WI38 (cell line): ENCODE results near the gene PAFAH2.
"Not testable (repeated sequence)": the region's sequence is repeated elsewhere in the genome, so short reads cannot be mapped to it uniquely, and the experiment has no call there.

Source experiments
- H3K4me3 ChIP-seq: 2 replicates; pipeline ENCODE4 v1.5.1; 2011; ENCODE audit warnings: low read depth, mild to moderate bottlenecking, control low read depth, low read length
- TF ChIP-seq, protein P1 (sequence below): IDR thresholded peaks from 2 replicates; pipeline ENCODE4 v1.5.1; 2012; ENCODE audit warnings: low read depth, mild to moderate bottlenecking, control low read depth, low read length

The PAFAH2 gene

DNA sequence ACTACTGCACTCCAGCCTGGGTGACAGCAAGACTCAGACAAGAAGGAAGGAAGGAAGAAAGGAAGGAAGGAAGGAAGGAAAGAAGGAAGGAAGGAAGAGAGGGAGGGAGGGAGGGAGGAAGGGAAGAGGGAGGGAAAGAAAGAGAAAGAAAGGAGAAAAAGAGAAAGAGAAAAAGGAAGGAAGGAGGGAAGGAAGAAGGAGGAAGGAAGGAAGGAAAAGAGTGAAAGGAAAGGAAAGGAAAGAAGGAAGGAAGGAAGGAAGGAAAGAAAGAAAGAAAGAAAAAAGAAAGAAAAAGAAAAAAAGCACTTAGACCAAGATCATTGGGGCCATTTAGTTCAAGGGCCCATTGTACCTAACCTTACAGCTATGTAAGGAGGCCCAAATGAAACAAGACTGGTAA is 42.3 kb downstream of the PAFAH2 start:
- H3K4me3 ChIP-seq, result no peak overlapping the region
- TF ChIP-seq, protein P1, sequence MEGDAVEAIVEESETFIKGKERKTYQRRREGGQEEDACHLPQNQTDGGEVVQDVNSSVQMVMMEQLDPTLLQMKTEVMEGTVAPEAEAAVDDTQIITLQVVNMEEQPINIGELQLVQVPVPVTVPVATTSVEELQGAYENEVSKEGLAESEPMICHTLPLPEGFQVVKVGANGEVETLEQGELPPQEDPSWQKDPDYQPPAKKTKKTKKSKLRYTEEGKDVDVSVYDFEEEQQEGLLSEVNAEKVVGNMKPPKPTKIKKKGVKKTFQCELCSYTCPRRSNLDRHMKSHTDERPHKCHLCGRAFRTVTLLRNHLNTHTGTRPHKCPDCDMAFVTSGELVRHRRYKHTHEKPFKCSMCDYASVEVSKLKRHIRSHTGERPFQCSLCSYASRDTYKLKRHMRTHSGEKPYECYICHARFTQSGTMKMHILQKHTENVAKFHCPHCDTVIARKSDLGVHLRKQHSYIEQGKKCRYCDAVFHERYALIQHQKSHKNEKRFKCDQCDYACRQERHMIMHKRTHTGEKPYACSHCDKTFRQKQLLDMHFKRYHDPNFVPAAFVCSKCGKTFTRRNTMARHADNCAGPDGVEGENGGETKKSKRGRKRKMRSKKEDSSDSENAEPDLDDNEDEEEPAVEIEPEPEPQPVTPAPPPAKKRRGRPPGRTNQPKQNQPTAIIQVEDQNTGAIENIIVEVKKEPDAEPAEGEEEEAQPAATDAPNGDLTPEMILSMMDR, result no peak

DNA sequence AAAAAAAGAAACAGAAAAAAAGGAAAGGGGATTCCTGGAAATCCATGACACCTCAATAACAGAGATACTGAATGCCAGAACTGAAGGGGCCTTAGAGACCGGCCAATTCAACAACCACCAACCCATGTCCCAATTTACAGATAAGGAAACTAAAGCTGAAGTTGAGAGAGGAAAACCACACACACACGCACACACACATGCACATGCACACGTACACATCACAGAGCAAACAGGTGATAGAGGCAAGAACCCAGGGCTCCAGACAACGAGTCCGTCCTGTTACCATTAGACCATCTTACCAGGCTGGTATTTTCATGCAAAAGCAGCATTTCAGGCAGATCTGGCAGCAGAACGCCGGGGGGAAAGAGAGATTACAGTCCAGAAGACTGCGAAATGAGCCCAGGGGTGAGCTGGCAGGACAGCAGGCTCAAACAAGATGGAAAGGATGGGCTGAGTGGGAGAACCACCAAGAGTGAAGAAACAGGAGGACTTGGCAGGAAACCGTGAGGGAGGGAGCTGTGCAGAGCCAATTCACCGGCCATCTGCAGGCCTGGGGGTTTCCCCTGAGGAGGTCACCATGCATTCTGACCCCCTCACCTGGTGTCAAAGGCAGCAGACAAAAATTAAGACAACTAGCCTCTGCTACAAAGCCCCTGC is 43.5 kb downstream of the PAFAH2 start:
- TF ChIP-seq, protein P1, result no peak
- H3K4me3 ChIP-seq, result no peak overlapping the region

DNA sequence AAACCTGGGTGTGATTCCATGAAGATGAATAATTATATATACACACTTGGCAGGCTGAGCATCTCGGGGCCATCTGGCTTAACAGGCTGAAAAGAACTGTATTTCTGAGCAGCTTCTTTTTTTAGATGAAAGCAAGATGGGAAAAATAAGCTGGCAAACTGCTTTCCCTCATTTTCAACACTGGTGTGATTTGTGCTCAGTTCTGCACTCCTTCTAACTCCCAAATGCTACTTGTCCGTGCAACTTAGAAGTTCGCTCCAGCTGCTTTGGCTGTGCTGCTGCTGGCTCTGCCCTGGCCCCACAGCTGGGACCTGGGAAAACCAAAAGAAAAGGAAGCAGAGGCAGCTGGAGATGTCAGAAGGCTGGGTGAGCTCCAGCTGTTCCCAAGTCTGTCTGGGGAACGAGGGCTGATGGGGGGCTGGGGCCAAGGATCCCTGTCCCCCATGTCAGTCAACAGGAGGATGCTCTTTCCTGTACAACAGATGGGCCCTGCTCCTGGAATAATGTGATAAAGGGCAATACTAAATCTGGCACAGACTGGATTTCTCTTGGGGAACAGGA is 44.9 kb downstream of the PAFAH2 start:
- TF ChIP-seq, protein P1, result no peak
- peak overlapping the region; percentile 8; the same call in 1 of the 2 replicates for H3K4me3 ChIP-seq

DNA sequence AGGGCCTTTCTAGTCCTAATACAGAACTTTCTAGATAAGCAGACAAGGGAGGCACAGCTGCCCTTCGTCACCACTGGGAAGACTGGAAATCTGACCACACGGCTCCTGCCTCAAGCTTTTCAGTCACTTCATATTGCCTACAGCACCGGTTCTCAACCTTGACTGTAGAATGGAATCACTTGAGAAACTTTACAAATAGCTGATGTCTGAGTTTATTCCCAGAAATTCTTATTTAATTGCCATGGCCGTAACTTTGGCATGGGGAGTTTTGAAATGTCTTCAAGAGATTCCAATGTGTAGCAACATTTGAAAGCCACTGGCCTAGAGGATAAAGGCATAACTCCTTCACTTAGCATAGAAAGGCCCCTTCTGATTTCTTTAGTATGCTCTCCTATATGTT is 49.2 kb downstream of the PAFAH2 start:
- TF ChIP-seq, protein P1, result no peak
- H3K4me3 ChIP-seq, result no peak overlapping the region

DNA sequence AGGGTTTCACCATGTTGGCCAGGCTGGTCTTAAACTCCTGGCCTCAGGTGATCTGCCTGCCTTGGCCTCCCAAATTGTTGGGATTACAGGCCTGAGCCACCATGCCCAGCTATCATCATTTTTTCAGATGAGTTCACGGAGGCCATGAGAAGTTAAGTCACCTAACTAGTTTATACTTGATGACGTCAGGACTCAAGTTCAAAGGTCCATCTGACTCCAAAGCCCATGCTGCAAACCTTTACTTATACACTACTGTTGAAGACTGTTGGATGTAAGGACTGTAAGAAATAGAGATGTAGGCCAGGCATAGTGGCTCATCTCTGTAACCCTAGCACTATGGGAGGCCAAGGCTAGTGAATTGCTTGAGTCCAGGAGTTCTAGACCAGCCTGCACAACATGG is 50.8 kb downstream of the PAFAH2 start:
- TF ChIP-seq, protein P1, result no peak
- H3K4me3 ChIP-seq, result no peak overlapping the region

DNA sequence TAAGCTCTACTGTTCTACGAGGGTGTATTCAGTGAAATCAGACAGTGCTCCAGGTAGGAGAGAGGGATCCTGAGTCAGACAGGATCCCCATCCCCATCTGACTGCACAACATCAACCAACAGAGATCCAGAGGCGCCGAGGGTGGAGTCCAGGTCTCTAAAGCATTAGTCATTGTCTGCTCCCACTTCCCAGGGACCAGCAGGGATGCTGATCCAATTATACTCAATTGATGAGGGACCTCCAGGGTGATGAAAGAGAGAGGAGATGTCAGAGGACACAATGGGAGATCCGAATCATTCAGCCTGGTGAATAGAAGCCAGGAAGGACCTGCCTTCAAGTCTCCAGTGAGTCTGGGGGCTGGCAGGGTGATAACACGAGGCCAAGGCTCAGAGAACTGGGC is 52.1 kb downstream of the PAFAH2 start:
- TF ChIP-seq, protein P1, result no peak
- H3K4me3 ChIP-seq, result no peak overlapping the region

DNA sequence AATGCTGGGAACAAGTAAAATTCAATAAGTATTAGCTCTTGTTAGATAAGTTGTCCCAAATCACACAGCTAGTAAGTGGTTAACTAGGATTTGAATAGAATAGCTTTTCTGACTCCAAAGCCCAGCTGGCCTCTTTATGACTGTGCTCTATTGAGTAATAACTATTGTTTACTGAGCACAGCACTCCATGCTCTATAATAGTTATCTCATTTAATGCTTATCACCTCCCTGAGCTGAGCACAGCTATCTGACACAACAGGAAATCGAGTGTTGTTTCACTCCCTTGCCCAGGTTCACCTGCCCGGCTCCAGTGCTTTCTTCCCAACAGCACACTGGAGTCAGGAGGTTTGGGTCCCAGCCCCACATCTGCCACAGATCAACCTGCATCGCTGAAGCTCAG is 52.9 kb downstream of the PAFAH2 start:
- H3K4me3 ChIP-seq, result no peak overlapping the region
- TF ChIP-seq, protein P1, result no peak

DNA sequence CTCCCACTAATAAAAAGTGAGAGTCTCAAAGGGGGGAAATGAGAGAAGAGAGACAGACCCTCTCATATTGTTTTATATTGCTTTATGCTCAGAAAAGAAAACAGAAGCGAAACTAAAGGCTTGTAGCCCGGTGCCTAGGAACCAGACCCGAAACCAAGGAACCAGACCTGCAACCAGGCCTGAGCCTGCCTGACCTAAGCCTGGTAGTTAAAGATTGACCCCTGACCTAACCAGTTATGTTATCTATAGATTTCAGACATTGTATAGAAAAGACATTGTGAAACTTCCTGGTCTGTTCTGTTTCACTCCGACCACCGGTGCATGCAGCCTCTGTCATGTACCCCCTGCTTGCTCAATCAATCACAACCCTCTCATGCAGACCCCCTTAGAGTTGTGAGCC is 54.4 kb downstream of the PAFAH2 start:
- H3K4me3 ChIP-seq, result not testable (repeated sequence)
